Measurements from ENCODE around the gene GULP1.
A peak's percentile ranks its signal among the peaks of the same experiment; 100 is the strongest.
"Not testable (repeated sequence)": the region's sequence is repeated elsewhere in the genome, so short reads cannot be mapped to it uniquely, and the experiment has no call there.

The GULP1 gene

GRCh38 chr2:188601927-188602326 lies 310.3 kb downstream of the GULP1 start:
- Histone ChIP-seq H3K9me3 (replicated peaks in 1 of 2; ENCODE audit: control insufficient read depth in 2 of 2, insufficient read depth in 1 of 2, low read depth in 1 of 2, low read length in 2 of 2) (peaks cover 3 to 10% of the 10 kb centered on the region in 2 donors), H3K4me3 (ENCODE audit: low read length in 2 of 2) (no peak overlapping the region), H3K27ac (replicated peaks; ENCODE audit: low read length) (no peak overlapping the region), H3K4me2 (ENCODE audit: insufficient read depth, low read length, poor library complexity, severe bottlenecking) (no peak overlapping the region), H2BK5ac (ENCODE audit: low read length) (no peak overlapping the region), H3K14ac (ENCODE audit: low read length) (no peak overlapping the region), H3K79me1 (ENCODE audit: low read depth, low read length) (no peaks in the 10 kb centered on the region), H3K36me3 (replicated peaks in 1 of 2; ENCODE audit: control insufficient read depth in 2 of 2, insufficient read depth in 2 of 2, low read length in 2 of 2) (peaks cover 0 to 8% of the 10 kb centered on the region in 2 donors), H3K4ac (ENCODE audit: low read length) (no peak overlapping the region), H4K8ac (ENCODE audit: low read depth, low read length) (no peak overlapping the region), H4K91ac (ENCODE audit: low read depth, low read length, poor library complexity) (no peak overlapping the region), H3K27me3 (ENCODE audit: control insufficient read depth in 3 of 3, insufficient read depth in 3 of 3, low read depth in 1 of 3, low read length in 3 of 3) (no peaks in the 10 kb centered on the region), H3K23ac (ENCODE audit: low read depth, low read length, poor library complexity) (no peak overlapping the region), H2BK120ac (ENCODE audit: low read depth, low read length) (no peak overlapping the region), H2AFZ (ENCODE audit: low read length) (no peak overlapping the region), H3K9ac (ENCODE audit: low read depth, low read length, poor library complexity) (no peak overlapping the region), H3K18ac (ENCODE audit: low read length) (no peak overlapping the region), H2BK15ac (ENCODE audit: low read length) (no peak overlapping the region), H3K4me1 (ENCODE audit: control insufficient read depth in 2 of 2, insufficient read depth in 1 of 2, low read depth in 1 of 2, low read length in 2 of 2) (peaks cover 0 to 2% of the 10 kb centered on the region in 2 donors), H2BK12ac (ENCODE audit: low read length) (no peak overlapping the region), H2AK5ac (ENCODE audit: low read depth, low read length) (no peak overlapping the region)
- no peak for DNase-seq (ENCODE audit: low spot score)

GRCh38 chr2:188604579-188604978 lies 312.9 kb downstream of the GULP1 start:
- DNase-seq (ENCODE audit: low spot score), result no peak
- H2BK5ac ChIP-seq (ENCODE audit: low read length), result no peak overlapping the region
- H3K4me3 ChIP-seq (ENCODE audit: low read length in 2 of 2), result no peak overlapping the region
- no peak overlapping the region for H3K14ac ChIP-seq (ENCODE audit: low read length)
- no peak overlapping the region for H3K27ac ChIP-seq (replicated peaks; ENCODE audit: low read length)
- H4K91ac ChIP-seq (ENCODE audit: low read depth, low read length, poor library complexity), result no peak overlapping the region
- H3K9ac ChIP-seq (ENCODE audit: low read depth, low read length, poor library complexity), result no peak overlapping the region
- H2AFZ ChIP-seq (ENCODE audit: low read length), result no peak overlapping the region
- H2AK5ac ChIP-seq (ENCODE audit: low read depth, low read length), result no peak overlapping the region
- no CpG with 5 or more reads among the region's 1 CpG for WGBS, 2 donors (ENCODE audit: extremely low coverage in 2 of 2, insufficient read length in 2 of 2, insufficient replicate concordance in 1 of 2)
- no peak overlapping the region for H3K4me2 ChIP-seq (ENCODE audit: insufficient read depth, low read length, poor library complexity, severe bottlenecking)
- peaks cover 3 to 10% of the 10 kb centered on the region in 2 donors for H3K9me3 ChIP-seq (replicated peaks in 1 of 2; ENCODE audit: control insufficient read depth in 2 of 2, insufficient read depth in 1 of 2, low read depth in 1 of 2, low read length in 2 of 2)
- no peak overlapping the region for H4K8ac ChIP-seq (ENCODE audit: low read depth, low read length)
- H3K79me1 ChIP-seq (ENCODE audit: low read depth, low read length), result no peaks in the 10 kb centered on the region
- no peaks in the 10 kb centered on the region for H3K36me3 ChIP-seq (replicated peaks in 1 of 2; ENCODE audit: control insufficient read depth in 2 of 2, insufficient read depth in 2 of 2, low read length in 2 of 2)
- no peak overlapping the region for H3K23ac ChIP-seq (ENCODE audit: low read depth, low read length, poor library complexity)
- no peak overlapping the region for H3K18ac ChIP-seq (ENCODE audit: low read length)
- H3K4ac ChIP-seq (ENCODE audit: low read length), result no peak overlapping the region
- H2BK12ac ChIP-seq (ENCODE audit: low read length), result no peak overlapping the region
- no peak overlapping the region for H2BK120ac ChIP-seq (ENCODE audit: low read depth, low read length)
- no peak overlapping the region for H2BK15ac ChIP-seq (ENCODE audit: low read length)
- H3K27me3 ChIP-seq (ENCODE audit: control insufficient read depth in 3 of 3, insufficient read depth in 3 of 3, low read depth in 1 of 3, low read length in 3 of 3), result no peaks in the 10 kb centered on the region
- peaks cover 0 to 2% of the 10 kb centered on the region in 2 donors for H3K4me1 ChIP-seq (ENCODE audit: control insufficient read depth in 2 of 2, insufficient read depth in 1 of 2, low read depth in 1 of 2, low read length in 2 of 2)

GRCh38 chr2:188605609-188606584 lies 314.2 kb downstream of the GULP1 start:
- not testable (repeated sequence) for H3K4ac ChIP-seq (ENCODE audit: low read length); H3K4me2 ChIP-seq (ENCODE audit: insufficient read depth, low read length, poor library complexity, severe bottlenecking); H3K4me1 ChIP-seq (ENCODE audit: control insufficient read depth in 2 of 2, insufficient read depth in 1 of 2, low read depth in 1 of 2, low read length in 2 of 2); H2BK120ac ChIP-seq (ENCODE audit: low read depth, low read length); H3K9ac ChIP-seq (ENCODE audit: low read depth, low read length, poor library complexity); H3K4me3 ChIP-seq (ENCODE audit: low read length in 2 of 2); H3K23ac ChIP-seq (ENCODE audit: low read depth, low read length, poor library complexity); H2AK5ac ChIP-seq (ENCODE audit: low read depth, low read length); H3K18ac ChIP-seq (ENCODE audit: low read length); H2BK5ac ChIP-seq (ENCODE audit: low read length); H4K8ac ChIP-seq (ENCODE audit: low read depth, low read length); H3K79me1 ChIP-seq (ENCODE audit: low read depth, low read length); H3K14ac ChIP-seq (ENCODE audit: low read length); H2BK15ac ChIP-seq (ENCODE audit: low read length); DNase-seq (ENCODE audit: low spot score); H3K36me3 ChIP-seq (replicated peaks in 1 of 2; ENCODE audit: control insufficient read depth in 2 of 2, insufficient read depth in 2 of 2, low read length in 2 of 2); H4K91ac ChIP-seq (ENCODE audit: low read depth, low read length, poor library complexity); H3K27ac ChIP-seq (replicated peaks; ENCODE audit: low read length); H2BK12ac ChIP-seq (ENCODE audit: low read length); H3K27me3 ChIP-seq (ENCODE audit: control insufficient read depth in 3 of 3, insufficient read depth in 3 of 3, low read depth in 1 of 3, low read length in 3 of 3)
- Histone ChIP-seq H3K9me3 (replicated peaks in 1 of 2; ENCODE audit: control insufficient read depth in 2 of 2, insufficient read depth in 1 of 2, low read depth in 1 of 2, low read length in 2 of 2) (peaks cover 3 to 10% of the 10 kb centered on the region in 2 donors), H2AFZ (ENCODE audit: low read length) (peak overlapping the region; percentile 35)
- WGBS, 2 donors (ENCODE audit: extremely low coverage in 2 of 2, insufficient read length in 2 of 2, insufficient replicate concordance in 1 of 2), result no CpG with 5 or more reads among the region's 39 CpGs

GRCh38 chr2:188606596-188606995 lies 314.9 kb downstream of the GULP1 start:
- H3K27me3 ChIP-seq (ENCODE audit: control insufficient read depth in 3 of 3, insufficient read depth in 3 of 3, low read depth in 1 of 3, low read length in 3 of 3); DNase-seq (ENCODE audit: low spot score); H3K9ac ChIP-seq (ENCODE audit: low read depth, low read length, poor library complexity); H2BK15ac ChIP-seq (ENCODE audit: low read length); H2BK120ac ChIP-seq (ENCODE audit: low read depth, low read length); H3K4ac ChIP-seq (ENCODE audit: low read length); H2BK5ac ChIP-seq (ENCODE audit: low read length); H3K27ac ChIP-seq (replicated peaks; ENCODE audit: low read length); H3K14ac ChIP-seq (ENCODE audit: low read length); H3K4me1 ChIP-seq (ENCODE audit: control insufficient read depth in 2 of 2, insufficient read depth in 1 of 2, low read depth in 1 of 2, low read length in 2 of 2); H3K79me1 ChIP-seq (ENCODE audit: low read depth, low read length); H3K36me3 ChIP-seq (replicated peaks in 1 of 2; ENCODE audit: control insufficient read depth in 2 of 2, insufficient read depth in 2 of 2, low read length in 2 of 2); H3K4me3 ChIP-seq (ENCODE audit: low read length in 2 of 2); H4K91ac ChIP-seq (ENCODE audit: low read depth, low read length, poor library complexity); H3K18ac ChIP-seq (ENCODE audit: low read length); H3K4me2 ChIP-seq (ENCODE audit: insufficient read depth, low read length, poor library complexity, severe bottlenecking); H4K8ac ChIP-seq (ENCODE audit: low read depth, low read length); H3K23ac ChIP-seq (ENCODE audit: low read depth, low read length, poor library complexity); H2AK5ac ChIP-seq (ENCODE audit: low read depth, low read length); H2AFZ ChIP-seq (ENCODE audit: low read length); H2BK12ac ChIP-seq (ENCODE audit: low read length): not testable (repeated sequence)
- peaks cover 3 to 10% of the 10 kb centered on the region in 2 donors for H3K9me3 ChIP-seq (replicated peaks in 1 of 2; ENCODE audit: control insufficient read depth in 2 of 2, insufficient read depth in 1 of 2, low read depth in 1 of 2, low read length in 2 of 2)
- no CpG with 5 or more reads among the region's 30 CpGs for WGBS, 2 donors (ENCODE audit: extremely low coverage in 2 of 2, insufficient read length in 2 of 2, insufficient replicate concordance in 1 of 2)

Measured in neuronal stem cell (in vitro differentiated cells).